Glomerular visceral epithelial cell (primary cell): ENCODE data around the gene PUS3.
"Not testable (repeated sequence)": the region's sequence is repeated elsewhere in the genome, so short reads cannot be mapped to it uniquely, and the experiment has no call there.

Experiments
- DNase-seq: peaks from one replicate; pipeline ENCODE4 v3.0.0-alpha.2; 2016; ENCODE audit errors: extremely low spot score

PUS3 gene

DNA sequence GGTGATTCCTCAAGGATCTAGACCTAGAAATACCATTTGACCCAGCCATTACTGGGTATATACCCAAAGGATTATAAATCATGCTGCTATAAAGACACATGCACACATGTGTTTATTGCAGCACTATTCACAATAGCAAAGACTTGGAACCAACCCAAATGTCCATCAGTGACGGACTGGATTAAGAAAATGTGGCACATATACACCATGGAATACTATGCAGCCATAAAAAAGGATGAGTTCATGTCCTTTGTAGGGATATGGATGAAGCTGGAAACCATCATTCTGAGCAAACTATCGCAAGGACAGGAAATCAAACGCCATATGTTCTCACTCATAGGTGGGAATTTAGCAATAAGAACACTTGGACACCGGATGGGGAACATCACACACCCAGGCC, 37.7 kb downstream of the PUS3 start:
- DNase-seq = not testable (repeated sequence)

DNA sequence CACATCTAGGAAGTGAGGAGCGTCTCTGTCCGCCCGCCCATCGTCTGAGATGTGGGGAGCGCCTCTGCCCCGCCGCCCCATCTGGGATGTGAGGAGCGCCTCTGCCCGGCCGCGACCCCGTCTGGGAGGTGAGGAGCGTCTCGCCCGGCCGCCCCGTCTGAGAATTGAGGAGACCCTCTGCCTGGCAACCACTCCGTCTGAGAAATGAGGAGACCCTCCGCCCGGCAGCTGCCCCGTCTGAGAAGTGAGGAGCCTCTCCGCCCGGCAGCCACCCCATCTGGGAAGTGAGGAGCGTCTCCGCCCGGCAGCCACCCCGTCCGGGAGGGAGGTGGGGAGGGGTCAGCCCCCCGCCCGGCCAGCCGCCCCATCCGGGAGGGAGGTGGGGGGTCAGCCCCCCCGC, 40.2 kb downstream of the PUS3 start:
- not testable (repeated sequence) for DNase-seq

DNA sequence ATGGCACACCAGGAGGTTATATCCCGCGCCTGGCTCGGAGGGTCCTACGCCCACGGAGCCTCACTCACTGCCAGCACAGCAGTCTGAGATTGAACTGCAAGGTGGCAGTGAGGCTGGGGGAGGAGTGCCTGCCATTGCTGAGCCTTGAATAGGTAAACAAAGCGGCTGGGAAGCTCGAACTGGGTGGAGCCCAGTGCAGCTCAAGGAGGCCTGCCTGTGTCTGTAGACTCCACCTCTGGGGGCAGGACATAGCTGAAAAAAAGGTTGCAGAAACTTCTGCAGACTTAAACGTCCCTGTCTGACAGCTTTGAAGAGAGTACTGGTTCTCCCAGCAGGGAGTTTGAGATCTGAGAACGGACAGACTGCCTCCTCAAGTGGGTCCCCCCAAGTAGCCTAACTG, 45.3 kb downstream of the PUS3 start:
- DNase-seq = not testable (repeated sequence)

DNA sequence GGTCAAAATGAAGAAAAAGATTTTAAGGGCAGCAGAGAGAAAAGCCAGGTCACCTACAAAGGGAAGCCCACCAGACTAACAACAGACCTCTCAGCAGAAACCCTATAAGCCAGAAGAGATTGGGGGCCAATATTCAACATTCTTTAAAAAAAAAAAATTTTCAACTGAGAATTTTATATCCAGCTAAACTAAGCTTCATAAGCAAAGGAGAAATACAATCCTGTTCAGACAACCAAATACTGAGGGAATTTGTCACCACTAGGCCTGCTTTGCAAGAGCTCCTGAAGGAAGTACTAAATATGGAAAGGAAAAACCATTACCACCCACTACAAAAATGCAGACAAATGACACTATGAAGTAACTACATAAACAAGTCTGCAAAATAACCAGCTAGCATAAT, 56.8 kb downstream of the PUS3 start:
- DNase-seq = no peak
